K562 (cell line): ENCODE results near the gene C2CD2L. TPM values are rescaled to one million over a fixed set of nuclear protein-coding genes. Genes with fewer than 3 reads are reported as not detected.

Source experiments
- FOSL1 ChIP-seq: fragments of 200-800 bp; sonication (Bioruptor generic); conservative IDR thresholded peaks from 2 replicates; pipeline ENCODE4 v1.6.1; 2016; ENCODE audit warnings: missing genetic modification characterization, missing compliant biosample characterization
- KDM1A ChIP-seq, 2 experiments: fragments of 450-650 bp; IDR thresholded peaks; 2 replicates each; pipeline ENCODE4 v1.6.1; 2016; ENCODE audit warnings: mild to moderate bottlenecking in 2 of 2
- SAP30 ChIP-seq: fragments of 200-600 bp; sonication (generic); IDR thresholded peaks from 2 replicates; pipeline ENCODE4 v1.6.1; 2012; ENCODE audit warnings: borderline replicate concordance, low read depth, mild to moderate bottlenecking, moderate library complexity, low read length, control low read depth, inconsistent platforms; ENCODE audit not compliant: insufficient read depth, poor library complexity, severe bottlenecking
- SP1 ChIP-seq: sonication (generic); formaldehyde crosslinking; IDR thresholded peaks from 2 replicates; pipeline ENCODE4 v1.8.1; 2022; ENCODE audit warnings: mild to moderate bottlenecking, missing genetic modification reagents
- TCF7 ChIP-seq: sonication (generic); IDR thresholded peaks from 2 replicates; pipeline ENCODE4 v1.6.1; 2016; ENCODE audit warnings: antibody characterized with exemption, borderline replicate concordance
- TGIF2 ChIP-seq: sonication (generic); formaldehyde crosslinking; IDR thresholded peaks from 2 replicates; pipeline ENCODE4 v1.8.1; 2022; ENCODE audit warnings: mild to moderate bottlenecking, missing genetic modification reagents, moderate library complexity
- ZNF253 ChIP-seq: fragments of 250-450 bp; sonication (Bioruptor Pico); conservative IDR thresholded peaks from 2 replicates; pipeline ENCODE4 v1.6.1; 2021; ENCODE audit warnings: mild to moderate bottlenecking
- ZNF717 ChIP-seq: fragments of 250-450 bp; sonication (Bioruptor Pico); IDR thresholded peaks from 2 replicates; pipeline ENCODE4 v1.5.0; 2021
- polyA plus RNA-seq, 8 experiments: library from polyadenylated mRNA; depleted of rRNA in 4 of 8; stranded (reverse) in 5 of 8; unstranded in 3 of 8; fragments of >200 nt; fragmentation: Nextera tagmentation in 2 of 8; fragmentation: Illumina TruSeq in 1 of 8; extraction: Ambion mirVana in 2 of 8; extraction: Trizol in 1 of 8; gene quantifications; 2 replicates each; pipeline versions ENCODE4 v1.2.1 to v1.2.3, GENCODE V29; 2011 to 2014; ENCODE audit warnings: inconsistent platforms in 1 of 8, missing spikeins in 1 of 8
- total RNA-seq, 7 experiments: library from RNA; depleted of rRNA in 6 of 7; stranded (reverse); fragments of >200 nt in 6 of 7; fragmentation: Illumina TruSeq in 2 of 7; extraction: Trizol in 2 of 7; gene quantifications; 2 replicates each; pipeline versions ENCODE4 v1.2.1 to v1.2.3, GENCODE V29; 2011 to 2021; ENCODE audit warnings: low replicate concordance in 1 of 7
- TF ChIP-seq, protein P1 (sequence below): sonication (generic); formaldehyde crosslinking; IDR thresholded peaks from 2 replicates; pipeline ENCODE4 v1.9.0; 2022; ENCODE audit warnings: mild to moderate bottlenecking, missing genetic modification reagents
- TF ChIP-seq, protein P2 (sequence below), 3 experiments: fragments of 200-800 bp in 1 of 3; fragments of 250-450 bp in 1 of 3; fragments of 450-650 bp in 1 of 3; sonication (Bioruptor Pico) in 1 of 3; sonication (Bioruptor generic) in 1 of 3; formaldehyde crosslinking in 1 of 3; IDR thresholded peaks; 2 replicates each; pipeline versions ENCODE4 v1.6.1 to v1.8.0; 2016 to 2022; ENCODE audit warnings: mild to moderate bottlenecking in 2 of 3, missing genetic modification characterization in 2 of 3, missing compliant biosample characterization in 1 of 3, moderate library complexity in 1 of 3
- TF ChIP-seq, protein P3 (sequence below): sonication (generic); formaldehyde crosslinking; IDR thresholded peaks from 2 replicates; pipeline ENCODE4 v1.9.0; 2022; ENCODE audit warnings: mild to moderate bottlenecking, missing genetic modification reagents
- TF ChIP-seq, protein P4 (sequence below): IDR thresholded peaks from 2 replicates; pipeline ENCODE4 v1.6.1; 2014; ENCODE audit warnings: antibody characterized with exemption
- TF ChIP-seq, protein P5 (sequence below): fragments of 250-450 bp; sonication (Bioruptor Pico); IDR thresholded peaks from 2 replicates; pipeline ENCODE4 v1.4.0; 2020; ENCODE audit warnings: borderline replicate concordance
- TF ChIP-seq, protein P6 (sequence below): fragments of 450-650 bp; IDR thresholded peaks from 2 replicates; pipeline ENCODE4 v1.6.1; 2014; ENCODE audit warnings: low read depth, mild to moderate bottlenecking, moderate library complexity, borderline replicate concordance
- TF ChIP-seq, protein P7 (sequence below): sonication (generic); formaldehyde crosslinking; IDR thresholded peaks from 2 replicates; pipeline ENCODE4 v1.8.0; 2023; ENCODE audit warnings: mild to moderate bottlenecking, missing genetic modification reagents

Gene C2CD2L
- total and polyA plus RNA-seq, 9 of the 15 experiments (the other 6 are each of a cell fraction or from before 2014, with no cell fraction given) = 0.66 to 41.2 (median 14.8) TPM

DNA sequence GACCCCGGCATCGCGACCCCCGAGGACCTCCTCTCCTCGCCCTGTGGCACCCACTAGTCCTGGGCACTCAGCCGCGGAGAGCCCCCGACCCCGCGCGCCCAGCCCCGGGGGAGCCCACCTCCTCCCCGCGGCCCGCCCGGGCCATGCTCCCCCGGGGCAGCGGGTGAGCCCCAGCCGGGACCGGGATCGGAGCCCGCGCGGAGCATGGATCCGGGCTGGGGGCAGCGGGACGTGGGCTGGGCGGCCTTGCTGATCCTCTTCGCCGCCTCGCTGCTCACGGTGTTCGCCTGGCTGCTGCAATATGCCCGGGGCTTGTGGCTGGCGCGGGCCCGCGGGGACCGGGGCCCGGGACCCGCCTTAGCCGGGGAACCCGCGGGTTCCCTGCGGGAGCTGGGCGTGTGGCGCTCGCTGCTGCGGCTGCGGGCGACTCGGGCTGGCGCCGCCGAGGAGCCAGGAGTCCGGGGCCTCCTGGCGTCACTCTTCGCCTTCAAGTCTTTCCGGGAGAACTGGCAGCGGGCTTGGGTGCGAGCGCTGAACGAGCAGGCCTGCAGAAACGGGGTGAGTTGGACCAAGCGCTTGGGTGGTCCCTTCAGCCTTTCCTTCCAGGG, 498 bp downstream of the C2CD2L start (continued):
- TF ChIP-seq, protein P1, sequence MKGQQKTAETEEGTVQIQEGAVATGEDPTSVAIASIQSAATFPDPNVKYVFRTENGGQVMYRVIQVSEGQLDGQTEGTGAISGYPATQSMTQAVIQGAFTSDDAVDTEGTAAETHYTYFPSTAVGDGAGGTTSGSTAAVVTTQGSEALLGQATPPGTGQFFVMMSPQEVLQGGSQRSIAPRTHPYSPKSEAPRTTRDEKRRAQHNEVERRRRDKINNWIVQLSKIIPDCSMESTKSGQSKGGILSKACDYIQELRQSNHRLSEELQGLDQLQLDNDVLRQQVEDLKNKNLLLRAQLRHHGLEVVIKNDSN (CRISPR knock-in tag) = 0 out of 2 replicates have a peak, but pooled peaks have one; percentile 17
- TF ChIP-seq SAP30 = peak; percentile 17
- TF ChIP-seq, protein P2, sequence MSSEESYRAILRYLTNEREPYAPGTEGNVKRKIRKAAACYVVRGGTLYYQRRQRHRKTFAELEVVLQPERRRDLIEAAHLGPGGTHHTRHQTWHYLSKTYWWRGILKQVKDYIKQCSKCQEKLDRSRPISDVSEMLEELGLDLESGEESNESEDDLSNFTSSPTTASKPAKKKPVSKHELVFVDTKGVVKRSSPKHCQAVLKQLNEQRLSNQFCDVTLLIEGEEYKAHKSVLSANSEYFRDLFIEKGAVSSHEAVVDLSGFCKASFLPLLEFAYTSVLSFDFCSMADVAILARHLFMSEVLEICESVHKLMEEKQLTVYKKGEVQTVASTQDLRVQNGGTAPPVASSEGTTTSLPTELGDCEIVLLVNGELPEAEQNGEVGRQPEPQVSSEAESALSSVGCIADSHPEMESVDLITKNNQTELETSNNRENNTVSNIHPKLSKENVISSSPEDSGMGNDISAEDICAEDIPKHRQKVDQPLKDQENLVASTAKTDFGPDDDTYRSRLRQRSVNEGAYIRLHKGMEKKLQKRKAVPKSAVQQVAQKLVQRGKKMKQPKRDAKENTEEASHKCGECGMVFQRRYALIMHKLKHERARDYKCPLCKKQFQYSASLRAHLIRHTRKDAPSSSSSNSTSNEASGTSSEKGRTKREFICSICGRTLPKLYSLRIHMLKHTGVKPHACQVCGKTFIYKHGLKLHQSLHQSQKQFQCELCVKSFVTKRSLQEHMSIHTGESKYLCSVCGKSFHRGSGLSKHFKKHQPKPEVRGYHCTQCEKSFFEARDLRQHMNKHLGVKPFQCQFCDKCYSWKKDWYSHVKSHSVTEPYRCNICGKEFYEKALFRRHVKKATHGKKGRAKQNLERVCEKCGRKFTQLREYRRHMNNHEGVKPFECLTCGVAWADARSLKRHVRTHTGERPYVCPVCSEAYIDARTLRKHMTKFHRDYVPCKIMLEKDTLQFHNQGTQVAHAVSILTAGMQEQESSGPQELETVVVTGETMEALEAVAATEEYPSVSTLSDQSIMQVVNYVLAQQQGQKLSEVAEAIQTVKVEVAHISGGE (CRISPR knock-in tag; IDR thresholded peaks at IDR 0.05) = no peak
- TF ChIP-seq, protein P3, sequence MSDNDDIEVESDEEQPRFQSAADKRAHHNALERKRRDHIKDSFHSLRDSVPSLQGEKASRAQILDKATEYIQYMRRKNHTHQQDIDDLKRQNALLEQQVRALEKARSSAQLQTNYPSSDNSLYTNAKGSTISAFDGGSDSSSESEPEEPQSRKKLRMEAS (CRISPR knock-in tag) = no peak
- TF ChIP-seq, protein P4, sequence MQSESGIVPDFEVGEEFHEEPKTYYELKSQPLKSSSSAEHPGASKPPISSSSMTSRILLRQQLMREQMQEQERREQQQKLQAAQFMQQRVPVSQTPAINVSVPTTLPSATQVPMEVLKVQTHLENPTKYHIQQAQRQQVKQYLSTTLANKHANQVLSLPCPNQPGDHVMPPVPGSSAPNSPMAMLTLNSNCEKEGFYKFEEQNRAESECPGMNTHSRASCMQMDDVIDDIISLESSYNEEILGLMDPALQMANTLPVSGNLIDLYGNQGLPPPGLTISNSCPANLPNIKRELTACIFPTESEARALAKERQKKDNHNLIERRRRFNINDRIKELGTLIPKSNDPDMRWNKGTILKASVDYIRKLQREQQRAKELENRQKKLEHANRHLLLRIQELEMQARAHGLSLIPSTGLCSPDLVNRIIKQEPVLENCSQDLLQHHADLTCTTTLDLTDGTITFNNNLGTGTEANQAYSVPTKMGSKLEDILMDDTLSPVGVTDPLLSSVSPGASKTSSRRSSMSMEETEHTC = no peak
- TF ChIP-seq ZNF717 (CRISPR knock-in tag) = no peak
- TF ChIP-seq, protein P5, sequence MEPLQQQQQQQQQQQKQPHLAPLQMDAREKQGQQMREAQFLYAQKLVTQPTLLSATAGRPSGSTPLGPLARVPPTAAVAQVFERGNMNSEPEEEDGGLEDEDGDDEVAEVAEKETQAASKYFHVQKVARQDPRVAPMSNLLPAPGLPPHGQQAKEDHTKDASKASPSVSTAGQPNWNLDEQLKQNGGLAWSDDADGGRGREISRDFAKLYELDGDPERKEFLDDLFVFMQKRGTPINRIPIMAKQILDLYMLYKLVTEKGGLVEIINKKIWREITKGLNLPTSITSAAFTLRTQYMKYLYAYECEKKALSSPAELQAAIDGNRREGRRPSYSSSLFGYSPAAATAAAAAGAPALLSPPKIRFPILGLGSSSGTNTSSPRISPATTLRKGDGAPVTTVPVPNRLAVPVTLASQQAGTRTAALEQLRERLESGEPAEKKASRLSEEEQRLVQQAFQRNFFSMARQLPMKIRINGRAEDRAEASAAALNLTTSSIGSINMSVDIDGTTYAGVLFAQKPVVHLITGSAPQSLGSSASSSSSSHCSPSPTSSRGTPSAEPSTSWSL = no peak
- TF ChIP-seq SP1 (CRISPR knock-in tag) = no peak
- TF ChIP-seq, protein P6, sequence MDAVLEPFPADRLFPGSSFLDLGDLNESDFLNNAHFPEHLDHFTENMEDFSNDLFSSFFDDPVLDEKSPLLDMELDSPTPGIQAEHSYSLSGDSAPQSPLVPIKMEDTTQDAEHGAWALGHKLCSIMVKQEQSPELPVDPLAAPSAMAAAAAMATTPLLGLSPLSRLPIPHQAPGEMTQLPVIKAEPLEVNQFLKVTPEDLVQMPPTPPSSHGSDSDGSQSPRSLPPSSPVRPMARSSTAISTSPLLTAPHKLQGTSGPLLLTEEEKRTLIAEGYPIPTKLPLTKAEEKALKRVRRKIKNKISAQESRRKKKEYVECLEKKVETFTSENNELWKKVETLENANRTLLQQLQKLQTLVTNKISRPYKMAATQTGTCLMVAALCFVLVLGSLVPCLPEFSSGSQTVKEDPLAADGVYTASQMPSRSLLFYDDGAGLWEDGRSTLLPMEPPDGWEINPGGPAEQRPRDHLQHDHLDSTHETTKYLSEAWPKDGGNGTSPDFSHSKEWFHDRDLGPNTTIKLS = no peak
- TF ChIP-seq, protein P7, sequence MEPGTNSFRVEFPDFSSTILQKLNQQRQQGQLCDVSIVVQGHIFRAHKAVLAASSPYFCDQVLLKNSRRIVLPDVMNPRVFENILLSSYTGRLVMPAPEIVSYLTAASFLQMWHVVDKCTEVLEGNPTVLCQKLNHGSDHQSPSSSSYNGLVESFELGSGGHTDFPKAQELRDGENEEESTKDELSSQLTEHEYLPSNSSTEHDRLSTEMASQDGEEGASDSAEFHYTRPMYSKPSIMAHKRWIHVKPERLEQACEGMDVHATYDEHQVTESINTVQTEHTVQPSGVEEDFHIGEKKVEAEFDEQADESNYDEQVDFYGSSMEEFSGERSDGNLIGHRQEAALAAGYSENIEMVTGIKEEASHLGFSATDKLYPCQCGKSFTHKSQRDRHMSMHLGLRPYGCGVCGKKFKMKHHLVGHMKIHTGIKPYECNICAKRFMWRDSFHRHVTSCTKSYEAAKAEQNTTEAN = no peak
- TF ChIP-seq ZNF253 (CRISPR knock-in tag) = no peak
- no peak for TF ChIP-seq KDM1A (IDR thresholded peaks at IDR 0.05)
- no peak for TF ChIP-seq TCF7
- TF ChIP-seq FOSL1 (tag) = no peak; the same call in 1 of the 2 replicates
- TF ChIP-seq TGIF2 = 0 out of 2 replicates have a peak, but pooled peaks have one; percentile 70
